AG09309 (cell line): ENCODE data around the gene ZNF518A.

Experiments used
- DNase-seq: peaks from one replicate; pipeline ENCODE4 v3.0.0-alpha.2; 2010; ENCODE audit warnings: low read depth
- H3K4me3 ChIP-seq: 2 replicates; pipeline ENCODE4 v1.5.1; 2011; ENCODE audit warnings: mild to moderate bottlenecking, low read depth, low read length, moderate library complexity; ENCODE audit not compliant: control insufficient read depth
- TF ChIP-seq, protein P1 (sequence below): IDR thresholded peaks from 2 replicates; pipeline ENCODE4 v1.5.1; 2011; ENCODE audit warnings: mild to moderate bottlenecking, low read depth, low read length, inconsistent platforms; ENCODE audit not compliant: insufficient read depth, control insufficient read depth; ENCODE audit errors: missing control alignments

ZNF518A gene

DNA sequence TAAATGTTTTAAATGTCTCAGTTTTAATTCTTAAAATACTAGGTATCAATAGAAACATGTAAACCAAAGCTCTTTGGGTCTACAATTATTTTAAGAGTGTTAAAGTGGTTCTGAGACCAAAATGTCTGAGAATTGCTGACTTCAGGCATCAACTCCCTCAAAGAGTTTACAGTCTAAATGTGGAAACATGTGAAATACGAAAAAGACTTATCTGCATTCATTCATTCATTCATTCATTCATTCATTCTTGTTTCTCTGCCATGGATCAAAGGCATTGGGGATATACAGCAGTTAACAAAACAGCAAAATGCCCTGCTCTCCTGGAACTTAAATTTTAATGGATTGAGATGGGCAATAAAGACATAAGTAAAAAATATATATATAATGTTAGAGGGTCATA lies 71.4 kb downstream of the ZNF518A start:
- TF ChIP-seq, protein P1, sequence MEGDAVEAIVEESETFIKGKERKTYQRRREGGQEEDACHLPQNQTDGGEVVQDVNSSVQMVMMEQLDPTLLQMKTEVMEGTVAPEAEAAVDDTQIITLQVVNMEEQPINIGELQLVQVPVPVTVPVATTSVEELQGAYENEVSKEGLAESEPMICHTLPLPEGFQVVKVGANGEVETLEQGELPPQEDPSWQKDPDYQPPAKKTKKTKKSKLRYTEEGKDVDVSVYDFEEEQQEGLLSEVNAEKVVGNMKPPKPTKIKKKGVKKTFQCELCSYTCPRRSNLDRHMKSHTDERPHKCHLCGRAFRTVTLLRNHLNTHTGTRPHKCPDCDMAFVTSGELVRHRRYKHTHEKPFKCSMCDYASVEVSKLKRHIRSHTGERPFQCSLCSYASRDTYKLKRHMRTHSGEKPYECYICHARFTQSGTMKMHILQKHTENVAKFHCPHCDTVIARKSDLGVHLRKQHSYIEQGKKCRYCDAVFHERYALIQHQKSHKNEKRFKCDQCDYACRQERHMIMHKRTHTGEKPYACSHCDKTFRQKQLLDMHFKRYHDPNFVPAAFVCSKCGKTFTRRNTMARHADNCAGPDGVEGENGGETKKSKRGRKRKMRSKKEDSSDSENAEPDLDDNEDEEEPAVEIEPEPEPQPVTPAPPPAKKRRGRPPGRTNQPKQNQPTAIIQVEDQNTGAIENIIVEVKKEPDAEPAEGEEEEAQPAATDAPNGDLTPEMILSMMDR, result no peak
- no peak overlapping the region for H3K4me3 ChIP-seq
- no peak for DNase-seq

DNA sequence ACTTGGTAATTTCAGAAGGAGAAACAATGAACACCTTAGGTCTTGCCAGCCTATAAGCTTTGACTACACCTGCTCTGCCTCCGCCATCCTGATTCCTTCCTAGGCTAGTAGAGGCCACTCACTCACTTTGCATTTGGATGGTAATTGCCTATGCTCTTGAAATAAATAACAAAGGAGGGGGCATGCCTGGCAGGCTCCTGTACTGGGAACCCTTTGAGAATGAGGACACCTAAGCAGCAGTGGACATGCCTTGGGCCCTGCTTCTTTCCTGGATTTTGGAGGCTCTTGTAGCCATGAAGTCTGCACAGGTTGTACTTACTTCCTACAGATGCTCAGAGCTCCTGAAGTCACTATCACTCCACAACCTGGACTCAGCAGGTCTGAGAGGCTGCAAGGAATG lies 75.5 kb downstream of the ZNF518A start:
- TF ChIP-seq, protein P1, result no peak
- no peak for DNase-seq
- no peak overlapping the region for H3K4me3 ChIP-seq

DNA sequence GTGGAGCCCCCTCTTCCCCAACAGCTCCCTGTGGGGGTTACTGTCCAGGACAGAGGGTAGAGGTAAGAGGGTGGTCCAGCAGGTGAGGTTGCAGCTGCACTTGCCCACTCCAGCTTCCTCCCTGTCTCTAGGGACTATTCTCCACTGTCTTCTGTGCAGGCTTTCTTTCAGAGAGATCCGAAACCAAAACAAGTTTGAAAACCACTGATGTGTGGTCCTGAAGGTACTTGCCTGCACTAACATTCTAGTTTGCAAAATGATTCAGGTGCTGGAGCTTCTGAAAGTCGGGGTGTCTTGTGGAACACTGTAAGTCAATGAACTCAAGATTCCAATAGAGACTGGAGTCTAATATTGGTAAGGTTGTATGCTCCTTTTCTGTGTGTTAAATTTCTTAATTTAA lies 78.2 kb downstream of the ZNF518A start:
- TF ChIP-seq, protein P1, result no peak

DNA sequence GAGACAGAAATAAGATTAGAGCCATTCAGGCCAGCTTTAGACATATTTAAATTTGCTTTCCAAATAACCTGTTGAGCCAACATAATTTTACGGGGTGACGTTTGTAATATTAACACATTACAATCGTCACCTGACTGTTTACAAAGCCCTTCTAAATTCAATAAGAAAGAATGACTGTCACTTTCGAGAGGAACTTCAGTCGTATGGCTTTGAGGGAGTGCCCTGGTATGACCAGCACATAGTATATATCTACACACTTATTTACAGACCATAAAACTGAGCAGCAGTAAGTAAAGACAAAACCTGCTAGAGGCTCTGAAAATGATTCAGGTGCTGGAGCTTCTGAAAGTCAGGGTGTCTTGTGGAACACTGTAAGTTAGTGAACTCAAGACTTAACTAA lies 78.8 kb downstream of the ZNF518A start:
- DNase-seq, result no peak
- no peak overlapping the region for H3K4me3 ChIP-seq
- TF ChIP-seq, protein P1, result no peak

More for the DNA sequence above, 78.2 kb downstream of the ZNF518A start:
- no peak for DNase-seq
- no peak overlapping the region for H3K4me3 ChIP-seq

DNA sequence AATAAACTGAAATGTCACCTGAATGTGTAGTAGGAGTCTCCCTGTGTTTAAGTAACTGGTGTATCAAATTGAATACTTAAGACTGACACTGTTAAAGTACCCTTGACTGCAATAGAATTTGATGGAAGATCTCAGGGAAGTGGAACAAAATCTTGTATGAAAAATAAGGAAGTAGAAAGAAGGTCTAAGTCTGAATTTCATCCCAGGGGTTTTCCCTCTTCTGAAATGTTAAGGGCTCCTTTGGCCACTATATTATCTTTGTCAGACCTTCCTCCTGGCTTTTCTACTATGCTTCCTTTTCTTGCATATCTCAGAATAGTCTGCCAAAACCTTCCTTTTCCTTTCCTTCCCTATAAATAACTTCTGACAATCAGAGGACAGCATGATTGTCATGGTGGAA lies 81.7 kb downstream of the ZNF518A start:
- TF ChIP-seq, protein P1, result no peak
- DNase-seq, result no peak
- H3K4me3 ChIP-seq, result no peak overlapping the region

DNA sequence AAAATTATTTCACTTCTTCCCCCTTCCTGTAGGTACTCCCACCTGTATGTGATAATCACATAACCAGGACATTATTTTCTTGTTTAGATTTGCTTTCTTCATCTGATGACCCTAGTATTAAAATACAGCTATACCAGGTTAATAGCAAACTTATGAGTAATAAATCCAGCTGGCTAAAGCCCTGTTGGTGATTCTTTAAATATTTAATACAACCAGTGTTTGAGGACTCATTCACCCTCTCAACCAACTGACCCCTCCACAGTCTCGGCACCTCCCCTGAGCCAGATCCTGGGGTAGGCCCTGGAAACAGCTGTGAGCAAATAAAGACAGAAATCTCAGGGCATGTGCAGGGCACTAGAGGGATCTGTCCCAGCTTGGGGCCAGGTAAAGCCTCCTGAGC lies 82.8 kb downstream of the ZNF518A start:
- DNase-seq, result no peak
- TF ChIP-seq, protein P1, result no peak
- H3K4me3 ChIP-seq, result no peak overlapping the region
